GM12874 (cell line): ENCODE data around the gene AOC1.

ENCODE experiments used
- TF ChIP-seq, protein P1 (sequence below): IDR thresholded peaks from 2 replicates; pipeline ENCODE4 v1.5.1; 2011; ENCODE audit warnings: low read depth, mild to moderate bottlenecking, control low read depth, low read length, moderate library complexity; ENCODE audit not compliant: insufficient read depth

The AOC1 gene

DNA sequence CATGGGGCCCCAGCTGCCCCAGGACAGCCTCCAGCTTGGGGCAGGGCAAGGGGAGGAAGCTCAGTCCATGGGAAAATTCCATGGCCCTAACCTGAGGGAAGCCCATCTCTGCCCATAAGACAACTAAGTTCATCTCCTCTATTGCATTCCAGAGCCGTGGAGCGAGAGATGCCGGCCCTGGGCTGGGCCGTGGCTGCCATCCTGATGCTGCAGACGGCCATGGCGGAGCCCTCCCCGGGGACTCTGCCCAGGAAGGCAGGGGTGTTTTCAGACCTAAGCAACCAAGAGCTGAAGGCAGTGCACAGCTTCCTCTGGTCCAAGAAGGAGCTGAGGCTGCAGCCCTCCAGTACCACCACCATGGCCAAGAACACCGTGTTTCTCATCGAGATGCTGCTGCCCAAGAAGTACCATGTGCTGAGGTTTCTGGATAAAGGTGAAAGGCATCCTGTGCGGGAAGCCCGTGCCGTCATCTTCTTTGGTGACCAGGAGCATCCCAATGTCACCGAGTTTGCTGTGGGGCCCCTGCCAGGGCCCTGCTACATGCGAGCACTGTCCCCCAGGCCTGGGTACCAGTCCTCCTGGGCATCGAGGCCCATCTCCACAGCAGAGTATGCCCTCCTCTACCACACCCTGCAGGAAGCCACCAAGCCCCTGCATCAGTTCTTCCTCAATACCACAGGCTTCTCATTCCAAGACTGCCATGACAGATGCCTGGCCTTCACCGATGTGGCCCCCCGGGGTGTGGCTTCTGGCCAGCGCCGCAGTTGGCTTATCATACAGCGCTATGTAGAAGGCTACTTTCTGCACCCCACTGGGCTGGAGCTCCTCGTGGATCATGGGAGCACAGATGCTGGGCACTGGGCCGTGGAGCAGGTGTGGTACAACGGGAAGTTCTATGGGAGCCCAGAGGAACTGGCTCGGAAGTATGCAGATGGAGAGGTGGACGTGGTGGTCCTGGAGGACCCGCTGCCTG lies 4.3 kb downstream of the AOC1 start:
- TF ChIP-seq, protein P1, sequence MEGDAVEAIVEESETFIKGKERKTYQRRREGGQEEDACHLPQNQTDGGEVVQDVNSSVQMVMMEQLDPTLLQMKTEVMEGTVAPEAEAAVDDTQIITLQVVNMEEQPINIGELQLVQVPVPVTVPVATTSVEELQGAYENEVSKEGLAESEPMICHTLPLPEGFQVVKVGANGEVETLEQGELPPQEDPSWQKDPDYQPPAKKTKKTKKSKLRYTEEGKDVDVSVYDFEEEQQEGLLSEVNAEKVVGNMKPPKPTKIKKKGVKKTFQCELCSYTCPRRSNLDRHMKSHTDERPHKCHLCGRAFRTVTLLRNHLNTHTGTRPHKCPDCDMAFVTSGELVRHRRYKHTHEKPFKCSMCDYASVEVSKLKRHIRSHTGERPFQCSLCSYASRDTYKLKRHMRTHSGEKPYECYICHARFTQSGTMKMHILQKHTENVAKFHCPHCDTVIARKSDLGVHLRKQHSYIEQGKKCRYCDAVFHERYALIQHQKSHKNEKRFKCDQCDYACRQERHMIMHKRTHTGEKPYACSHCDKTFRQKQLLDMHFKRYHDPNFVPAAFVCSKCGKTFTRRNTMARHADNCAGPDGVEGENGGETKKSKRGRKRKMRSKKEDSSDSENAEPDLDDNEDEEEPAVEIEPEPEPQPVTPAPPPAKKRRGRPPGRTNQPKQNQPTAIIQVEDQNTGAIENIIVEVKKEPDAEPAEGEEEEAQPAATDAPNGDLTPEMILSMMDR, result no peak

DNA sequence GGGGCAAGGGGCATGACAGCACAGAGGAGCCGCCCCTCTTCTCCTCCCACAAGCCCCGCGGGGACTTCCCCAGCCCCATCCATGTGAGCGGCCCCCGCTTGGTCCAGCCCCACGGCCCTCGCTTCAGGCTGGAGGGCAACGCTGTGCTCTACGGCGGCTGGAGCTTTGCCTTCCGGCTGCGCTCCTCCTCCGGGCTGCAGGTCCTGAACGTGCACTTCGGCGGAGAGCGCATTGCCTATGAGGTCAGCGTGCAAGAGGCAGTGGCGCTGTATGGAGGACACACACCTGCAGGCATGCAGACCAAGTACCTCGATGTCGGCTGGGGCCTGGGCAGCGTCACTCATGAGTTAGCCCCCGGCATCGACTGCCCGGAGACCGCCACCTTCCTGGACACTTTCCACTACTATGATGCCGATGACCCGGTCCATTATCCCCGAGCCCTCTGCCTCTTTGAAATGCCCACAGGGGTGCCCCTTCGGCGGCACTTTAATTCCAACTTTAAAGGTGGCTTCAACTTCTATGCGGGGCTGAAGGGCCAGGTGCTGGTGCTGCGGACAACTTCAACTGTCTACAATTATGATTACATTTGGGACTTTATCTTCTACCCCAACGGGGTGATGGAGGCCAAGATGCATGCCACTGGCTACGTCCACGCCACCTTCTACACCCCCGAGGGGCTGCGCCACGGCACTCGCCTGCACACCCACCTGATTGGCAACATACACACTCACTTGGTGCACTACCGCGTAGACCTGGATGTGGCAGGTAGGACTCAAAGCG lies 5.1 kb downstream of the AOC1 start:
- TF ChIP-seq, protein P1, result no peak

DNA sequence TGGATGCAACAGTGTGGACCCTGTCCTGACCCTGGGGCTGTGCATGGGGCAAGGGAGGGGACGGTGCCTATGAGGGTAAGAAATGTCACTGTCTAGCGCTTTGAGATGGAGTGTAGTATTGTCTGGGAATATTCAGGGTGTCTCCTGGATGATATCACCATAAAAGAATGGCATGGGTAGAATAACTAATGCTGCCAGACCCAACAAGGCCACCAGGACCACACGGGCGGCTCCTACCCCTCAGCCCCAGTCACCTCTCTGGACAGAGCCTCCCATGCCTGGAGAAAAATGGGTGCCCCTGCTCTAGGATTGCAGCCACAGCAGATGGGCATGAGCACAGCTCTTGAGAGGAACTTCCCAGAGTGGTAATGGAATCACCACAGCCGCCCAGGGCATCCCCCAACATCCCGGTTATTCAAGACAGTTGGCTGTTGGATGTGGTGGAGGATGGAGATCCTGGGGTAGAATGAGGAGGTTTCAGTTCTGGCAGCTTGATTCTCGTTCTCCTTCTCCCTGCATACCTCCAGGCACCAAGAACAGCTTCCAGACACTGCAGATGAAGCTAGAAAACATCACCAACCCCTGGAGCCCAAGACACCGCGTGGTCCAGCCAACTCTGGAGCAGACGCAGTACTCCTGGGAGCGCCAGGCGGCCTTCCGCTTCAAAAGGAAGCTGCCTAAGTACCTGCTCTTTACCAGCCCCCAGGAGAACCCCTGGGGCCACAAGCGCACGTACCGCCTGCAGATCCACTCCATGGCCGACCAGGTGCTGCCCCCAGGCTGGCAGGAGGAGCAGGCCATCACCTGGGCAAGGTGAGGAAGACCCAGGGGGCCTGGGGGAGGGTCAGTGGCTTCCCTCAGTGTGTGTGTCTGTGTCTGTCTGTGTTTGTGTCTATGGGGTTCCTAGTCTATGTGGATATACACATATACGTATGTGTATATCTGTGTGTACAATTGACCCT lies 6.2 kb downstream of the AOC1 start:
- TF ChIP-seq, protein P1, result no peak

DNA sequence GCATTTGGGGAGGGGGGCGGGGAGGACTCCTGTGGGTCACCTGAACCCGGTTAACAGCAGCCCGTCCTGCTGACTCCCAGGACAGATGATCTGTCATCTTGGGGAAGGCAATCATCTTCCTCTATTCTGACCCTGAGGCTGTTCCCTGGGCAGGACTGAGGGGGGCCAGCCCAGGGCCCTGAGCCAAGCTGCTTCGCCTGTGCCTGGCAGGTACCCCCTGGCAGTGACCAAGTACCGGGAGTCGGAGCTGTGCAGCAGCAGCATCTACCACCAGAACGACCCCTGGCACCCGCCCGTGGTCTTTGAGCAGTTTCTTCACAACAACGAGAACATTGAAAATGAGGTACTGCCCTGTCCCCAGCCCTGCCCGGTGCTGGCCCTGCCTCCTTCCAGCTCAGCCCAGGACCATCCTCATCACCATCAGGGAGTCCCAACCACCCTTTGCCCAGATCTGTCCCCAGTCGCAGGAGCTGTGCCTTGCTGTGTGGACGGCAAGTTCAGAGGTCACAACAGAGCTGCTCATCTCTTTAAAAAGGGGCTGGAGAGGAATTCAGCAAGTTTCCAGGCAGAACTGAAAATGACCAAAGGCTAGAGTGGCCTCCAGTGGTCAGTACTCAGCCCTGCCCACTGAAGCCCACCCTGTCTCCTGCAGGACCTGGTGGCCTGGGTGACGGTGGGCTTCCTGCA lies 8.1 kb downstream of the AOC1 start:
- TF ChIP-seq, protein P1, result no peak

DNA sequence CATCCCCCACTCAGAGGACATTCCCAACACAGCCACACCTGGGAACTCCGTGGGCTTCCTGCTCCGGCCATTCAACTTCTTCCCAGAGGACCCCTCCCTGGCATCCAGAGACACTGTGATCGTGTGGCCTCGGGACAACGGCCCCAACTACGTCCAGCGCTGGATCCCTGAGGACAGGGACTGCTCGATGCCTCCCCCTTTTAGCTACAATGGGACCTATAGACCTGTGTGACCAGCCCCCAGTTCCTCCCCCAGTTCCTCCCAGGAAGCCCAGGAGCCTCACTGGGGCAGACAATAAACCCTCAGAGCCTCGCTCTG lies 8.6 kb downstream of the AOC1 start:
- TF ChIP-seq, protein P1, result no peak

DNA sequence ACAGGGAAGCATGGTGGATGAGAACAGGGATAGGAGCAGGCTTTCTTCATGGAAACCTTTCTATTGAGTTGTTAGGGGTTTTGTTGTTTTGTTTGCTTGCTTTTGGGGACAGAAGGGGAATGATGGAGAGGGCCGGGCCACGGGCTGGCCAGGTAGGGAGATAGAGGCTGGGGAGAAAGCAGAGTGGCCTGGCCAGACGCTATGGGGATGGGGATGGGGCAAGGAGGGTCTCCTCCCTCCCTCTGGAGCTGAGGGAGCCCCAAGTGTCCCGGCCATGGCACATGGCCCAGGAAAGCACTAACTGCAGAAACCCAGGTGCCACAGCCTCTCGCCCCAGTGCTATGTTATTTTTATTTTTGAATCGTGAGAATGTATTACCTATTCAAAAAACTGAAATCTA lies 10.0 kb downstream of the AOC1 start:
- TF ChIP-seq, protein P1, result no peak
